HG03135 (cell line): Measurements from ENCODE around the gene STXBP1.

ENCODE experiments used
- ATAC-seq: cut with Tn5 transposase; IDR thresholded peaks from one replicate; pipeline ENCODE4 v1.9.1; 2021; ENCODE audit warnings: mild to moderate bottlenecking, moderate library complexity; ENCODE audit not compliant: unreplicated experiment

STXBP1 gene

GRCh38 chr9:127651697-127652610 is 39.9 kb downstream of the STXBP1 start:
- ATAC-seq: no peak

GRCh38 chr9:127652733-127653132 is 40.7 kb downstream of the STXBP1 start:
- no peak for ATAC-seq

GRCh38 chr9:127654619-127655018 is 42.5 kb downstream of the STXBP1 start:
- ATAC-seq: no peak

GRCh38 chr9:127658428-127658827 is 46.4 kb downstream of the STXBP1 start:
- no peak for ATAC-seq

GRCh38 chr9:127660886-127661741 is 49.0 kb downstream of the STXBP1 start:
- ATAC-seq: no peak

- no peak for ATAC-seq
These were observed 50.5 kb downstream of the STXBP1 start for GRCh38 chr9:127662617-127663016.

- no peak for ATAC-seq
These were observed 52.2 kb downstream of the STXBP1 start for GRCh38 chr9:127664324-127664677.

GRCh38 chr9:127664678-127665507 is 52.8 kb downstream of the STXBP1 start:
- ATAC-seq: no peak

GRCh38 chr9:127667127-127667844 is 55.2 kb downstream of the STXBP1 start:
- no peak for ATAC-seq

GRCh38 chr9:127667906-127668305 is 55.8 kb downstream of the STXBP1 start:
- ATAC-seq: no peak

GRCh38 chr9:127673234-127673633 is 61.2 kb downstream of the STXBP1 start:
- no peak for ATAC-seq

GRCh38 chr9:127676638-127677037 is 64.6 kb downstream of the STXBP1 start:
- ATAC-seq: no peak

GRCh38 chr9:127679506-127679905 is 67.4 kb downstream of the STXBP1 start:
- ATAC-seq: no peak

GRCh38 chr9:127680226-127680625 is 68.1 kb downstream of the STXBP1 start:
- ATAC-seq: no peak

GRCh38 chr9:127680846-127681245 is 68.8 kb downstream of the STXBP1 start:
- ATAC-seq: no peak

GRCh38 chr9:127682351-127683136 is 70.5 kb downstream of the STXBP1 start:
- ATAC-seq: no peak

GRCh38 chr9:127683723-127684122 is 71.6 kb downstream of the STXBP1 start:
- ATAC-seq: no peak

- ATAC-seq: no peak
These were observed 72.5 kb downstream of the STXBP1 start for GRCh38 chr9:127684576-127684975.
